VCaP (cell line): ENCODE measurements around the gene PPM1H.

Experiments used
- H3K27ac ChIP-seq: fragments of 450-650 bp; 2 replicates; pipeline ENCODE4 v1.5.1; 2017
- CTCF ChIP-seq: fragments of 450-650 bp; conservative IDR thresholded peaks from 2 replicates; pipeline ENCODE4 v1.5.1; 2017; ENCODE audit warnings: mild to moderate bottlenecking, moderate library complexity

The PPM1H gene

GRCh38 chr12:62912644-62913043, 22.3 kb downstream of the PPM1H start:
- H3K27ac ChIP-seq: peak overlapping the region; percentile 23
- no peak for TF ChIP-seq CTCF

GRCh38 chr12:62911286-62911685, 23.7 kb downstream of the PPM1H start:
- peak overlapping the region; percentile 23 for H3K27ac ChIP-seq
- no peak for TF ChIP-seq CTCF

- H3K27ac ChIP-seq: peak overlapping the region; percentile 23
- no peak for TF ChIP-seq CTCF
Measured at GRCh38 chr12:62910549-62911169, 24.3 kb downstream of the PPM1H start.

GRCh38 chr12:62909340-62909739, 25.6 kb downstream of the PPM1H start:
- peak overlapping the region; percentile 23; the same call in 1 of the 2 replicates for H3K27ac ChIP-seq
- TF ChIP-seq CTCF: no peak

GRCh38 chr12:62908674-62909073, 26.3 kb downstream of the PPM1H start:
- TF ChIP-seq CTCF: no peak
- no peak overlapping the region for H3K27ac ChIP-seq

- TF ChIP-seq CTCF: no peak
- no peak overlapping the region for H3K27ac ChIP-seq
Measured at GRCh38 chr12:62907561-62907960, 27.4 kb downstream of the PPM1H start.

- TF ChIP-seq CTCF: no peak
- H3K27ac ChIP-seq: no peak overlapping the region
Measured at GRCh38 chr12:62907078-62907477, 27.9 kb downstream of the PPM1H start.
